K562 (cell line): ENCODE measurements around the gene AKIRIN1. TPM values are rescaled to one million over a fixed set of nuclear protein-coding genes. Genes with fewer than 3 reads are reported as not detected.

ENCODE experiments used
- CEBPB ChIP-seq: fragments of 450-650 bp; IDR thresholded peaks from 2 replicates; pipeline ENCODE4 v1.6.1; 2016; ENCODE audit warnings: missing genetic modification characterization, missing compliant biosample characterization
- CLOCK ChIP-seq: fragments of 250-450 bp; sonication (Bioruptor Pico); IDR thresholded peaks from 2 replicates; pipeline ENCODE4 v1.4.0; 2020; ENCODE audit warnings: mild to moderate bottlenecking, moderate library complexity, borderline replicate concordance
- EWSR1 ChIP-seq: fragments of 450-650 bp; IDR thresholded peaks from 2 replicates; pipeline ENCODE4 v1.6.1; 2018; ENCODE audit warnings: borderline replicate concordance, mild to moderate bottlenecking, low read depth, moderate library complexity; ENCODE audit not compliant: partially characterized antibody
- FOXK1 ChIP-seq: sonication (generic); formaldehyde crosslinking; IDR thresholded peaks from 2 replicates; pipeline ENCODE4 v1.8.0; 2022; ENCODE audit warnings: missing genetic modification reagents, mild to moderate bottlenecking, borderline replicate concordance
- MGA ChIP-seq: fragments of 450-650 bp; IDR thresholded peaks from 2 replicates; pipeline ENCODE4 v1.6.1; 2016; ENCODE audit warnings: mild to moderate bottlenecking, moderate library complexity
- POLR2A ChIP-seq: fragments of 450-650 bp; conservative IDR thresholded peaks from 2 replicates; pipeline ENCODE4 v1.6.1; 2016
- TRIM24 ChIP-seq, 2 experiments: fragments of 450-650 bp; IDR thresholded peaks; 2 replicates each; pipeline ENCODE4 v1.6.1; 2016
- ZBTB1 ChIP-seq: sonication (generic); formaldehyde crosslinking; IDR thresholded peaks from 2 replicates; pipeline ENCODE4 v1.8.1; 2023; ENCODE audit warnings: missing genetic modification reagents, low read depth, mild to moderate bottlenecking, borderline replicate concordance
- ZBTB2 ChIP-seq: fragments of 450-650 bp; IDR thresholded peaks from 2 replicates; pipeline ENCODE4 v1.6.1; 2016; ENCODE audit warnings: antibody characterized with exemption
- ZBTB43 ChIP-seq: sonication (generic); formaldehyde crosslinking; IDR thresholded peaks from 2 replicates; pipeline ENCODE4 v1.8.0; 2023; ENCODE audit warnings: mild to moderate bottlenecking, missing genetic modification reagents
- polyA plus RNA-seq, 8 experiments: library from polyadenylated mRNA; depleted of rRNA in 4 of 8; stranded (reverse) in 5 of 8; unstranded in 3 of 8; fragments of >200 nt; fragmentation: Nextera tagmentation in 2 of 8; fragmentation: Illumina TruSeq in 1 of 8; extraction: Ambion mirVana in 2 of 8; extraction: Trizol in 1 of 8; gene quantifications; 2 replicates each; pipeline versions ENCODE4 v1.2.1 to v1.2.3, GENCODE V29; 2011 to 2014; ENCODE audit warnings: inconsistent platforms in 1 of 8, missing spikeins in 1 of 8
- total RNA-seq, 7 experiments: library from RNA; depleted of rRNA in 6 of 7; stranded (reverse); fragments of >200 nt in 6 of 7; fragmentation: Illumina TruSeq in 2 of 7; extraction: Trizol in 2 of 7; gene quantifications; 2 replicates each; pipeline versions ENCODE4 v1.2.1 to v1.2.3, GENCODE V29; 2011 to 2021; ENCODE audit warnings: low replicate concordance in 1 of 7

Gene AKIRIN1
- total and polyA plus RNA-seq, 9 of the 15 experiments (the other 6 are each of a cell fraction or from before 2014, with no cell fraction given): 11.5 to 139 (median 83.4) TPM

- peak; percentile 70; the same call in 1 of the 2 replicates for TF ChIP-seq MGA
- no peak for TF ChIP-seq POLR2A
- TF ChIP-seq CLOCK (CRISPR knock-in tag): no peak
- no peak for TF ChIP-seq EWSR1
- TF ChIP-seq TRIM24 (IDR thresholded peaks at IDR 0.05): no peak
- no peak for TF ChIP-seq ZBTB1
- peak; percentile 81; the same call in 1 of the 2 replicates for TF ChIP-seq FOXK1 (CRISPR knock-in tag)
- TF ChIP-seq CEBPB (tag): 0 out of 2 replicates have a peak, but pooled peaks have one; percentile 48
- TF ChIP-seq ZBTB43 (CRISPR knock-in tag): 0 out of 2 replicates have a peak, but pooled peaks have one; percentile 59
- TF ChIP-seq ZBTB2: peak; percentile 15; the same call in 1 of the 2 replicates
Measured at GRCh38 chr1:39026866-39027507, 35.9 kb downstream of the AKIRIN1 start (continued).
